Umbilical cord (tissue), 2 donors: Measurements from ENCODE around the gene ST6GALNAC4. TPM values are rescaled to one million over a fixed set of nuclear protein-coding genes. Genes with fewer than 3 reads are reported as not detected.

Experiments used
- DNase-seq: peaks from one replicate; pipeline ENCODE4 v3.0.0-alpha.2; 2015; ENCODE audit warnings: low spot score
- total RNA-seq: library from RNA; depleted of rRNA; stranded (reverse); fragments of >200 nt; gene quantifications from one replicate; pipeline ENCODE4 v1.2.3, GENCODE V29; 2014; ENCODE audit warnings: low replicate concordance; ENCODE audit not compliant: insufficient read depth

The ST6GALNAC4 gene
- total RNA-seq = 16.9 TPM

- DNase-seq = peak; percentile 94
These were observed at the start of gene ST6GALNAC4 for GRCh38 chr9:127916720-127917581. ST6GALNAC4 (minus strand) TSS chr9:127917041; CDS start chr9:127916419, 622 bp downstream.

- no peak for DNase-seq
These were observed 49.1 kb upstream of the ST6GALNAC4 start for GRCh38 chr9:127965953-127966352.

- no peak for DNase-seq
These were observed 46.7 kb upstream of the ST6GALNAC4 start for GRCh38 chr9:127963359-127964064.

- no peak for DNase-seq
These were observed 46.2 kb upstream of the ST6GALNAC4 start for GRCh38 chr9:127963041-127963358.

GRCh38 chr9:127962278-127962677, 45.4 kb upstream of the ST6GALNAC4 start:
- no peak for DNase-seq

- DNase-seq = no peak
These were observed 44.8 kb upstream of the ST6GALNAC4 start for GRCh38 chr9:127961613-127962155.

GRCh38 chr9:127961155-127961490, 44.3 kb upstream of the ST6GALNAC4 start:
- no peak for DNase-seq

GRCh38 chr9:127960410-127961154, 43.7 kb upstream of the ST6GALNAC4 start:
- peak; percentile 85 for DNase-seq

- DNase-seq = no peak
These were observed 43.1 kb upstream of the ST6GALNAC4 start for GRCh38 chr9:127959841-127960409.

- DNase-seq = no peak
These were observed 42.6 kb upstream of the ST6GALNAC4 start for GRCh38 chr9:127959398-127959797.

- DNase-seq = no peak
These were observed 41.9 kb upstream of the ST6GALNAC4 start for GRCh38 chr9:127958728-127959127.

GRCh38 chr9:127955294-127956015, 38.6 kb upstream of the ST6GALNAC4 start:
- DNase-seq = no peak

- DNase-seq = no peak
These were observed 38.0 kb upstream of the ST6GALNAC4 start for GRCh38 chr9:127954831-127955293.

GRCh38 chr9:127953768-127954505, 37.1 kb upstream of the ST6GALNAC4 start:
- no peak for DNase-seq

GRCh38 chr9:127953154-127953553, 36.3 kb upstream of the ST6GALNAC4 start:
- no peak for DNase-seq

GRCh38 chr9:127950513-127951289, 33.9 kb upstream of the ST6GALNAC4 start:
- DNase-seq = no peak

GRCh38 chr9:127949827-127950512, 33.1 kb upstream of the ST6GALNAC4 start:
- no peak for DNase-seq

GRCh38 chr9:127947841-127948710, 31.2 kb upstream of the ST6GALNAC4 start:
- no peak for DNase-seq
